GM12874 (cell line): Measurements from ENCODE around the gene ESRRA.
A peak's percentile ranks its signal among the peaks of the same experiment; 100 is the strongest.

Source experiments
- CTCF ChIP-seq: IDR thresholded peaks from 2 replicates; pipeline ENCODE4 v1.5.1; 2011; ENCODE audit warnings: low read depth, mild to moderate bottlenecking, control low read depth, low read length, moderate library complexity; ENCODE audit not compliant: insufficient read depth

The ESRRA gene

GRCh38 chr11:64339754-64340408 lies 34.6 kb downstream of the ESRRA start, which contains the start of gene CCDC88B:
CCDC88B (plus strand) TSS chr11:64340204; CDS start chr11:64340267, 63 bp downstream.
- no peak for TF ChIP-seq CTCF

- TF ChIP-seq CTCF: no peak
These were observed 35.5 kb downstream of the ESRRA start for GRCh38 chr11:64340671-64341335.

GRCh38 chr11:64341429-64341828 lies 36.1 kb downstream of the ESRRA start:
- TF ChIP-seq CTCF: no peak

GRCh38 chr11:64341851-64342791 lies 36.8 kb downstream of the ESRRA start:
- peak; percentile 42 for TF ChIP-seq CTCF

GRCh38 chr11:64342869-64343745 lies 37.8 kb downstream of the ESRRA start:
- TF ChIP-seq CTCF: no peak

GRCh38 chr11:64343767-64344559 lies 38.6 kb downstream of the ESRRA start:
- TF ChIP-seq CTCF: peak; percentile 47; the same call in 1 of the 2 replicates
